Osteocyte (in vitro differentiated cells): ENCODE data around the gene MYO1B. TPM values are rescaled to one million over a fixed set of nuclear protein-coding genes. Genes with fewer than 3 reads are reported as not detected.

ENCODE experiments used
- DNase-seq: peaks from one replicate; pipeline ENCODE4 v3.0.0; 2021; ENCODE audit warnings: mixed read lengths; ENCODE audit not compliant: unreplicated experiment; ENCODE audit errors: extremely low spot score
- H3K27ac Mint-ChIP-seq: one replicate; pipeline ENCODE4 v1.8.0; 2021; ENCODE audit warnings: mild to moderate bottlenecking, mixed read lengths; ENCODE audit not compliant: unreplicated experiment
- H3K27me3 Mint-ChIP-seq: one replicate; pipeline ENCODE4 v1.8.0; 2021; ENCODE audit warnings: mixed read lengths; ENCODE audit not compliant: unreplicated experiment
- H3K36me3 Mint-ChIP-seq: one replicate; pipeline ENCODE4 v1.8.0; 2021; ENCODE audit warnings: mixed read lengths; ENCODE audit not compliant: unreplicated experiment
- H3K4me1 Mint-ChIP-seq: one replicate; pipeline ENCODE4 v1.8.0; 2021; ENCODE audit warnings: mixed read lengths; ENCODE audit not compliant: unreplicated experiment
- H3K4me3 Mint-ChIP-seq: one replicate; pipeline ENCODE4 v1.8.0; 2021; ENCODE audit warnings: mild to moderate bottlenecking, moderate library complexity, mixed read lengths; ENCODE audit not compliant: unreplicated experiment
- H3K9me3 Mint-ChIP-seq: one replicate; pipeline ENCODE4 v1.8.0; 2021; ENCODE audit warnings: mixed read lengths; ENCODE audit not compliant: unreplicated experiment
- total RNA-seq: library from RNA; stranded (reverse); gene quantifications from 2 replicates; pipeline ENCODE4 v1.2.1, GENCODE V29; 2021
- TF ChIP-seq, protein P1 (sequence below): fragments of 200-600 bp; sonication (generic); IDR thresholded peaks from 2 replicates; pipeline ENCODE4 v1.5.0; 2021; ENCODE audit warnings: antibody characterized with exemption, mild to moderate bottlenecking, moderate library complexity

Gene MYO1B
- total RNA-seq, 1 donor from 2014 or later, result 91.1 TPM

DNA sequence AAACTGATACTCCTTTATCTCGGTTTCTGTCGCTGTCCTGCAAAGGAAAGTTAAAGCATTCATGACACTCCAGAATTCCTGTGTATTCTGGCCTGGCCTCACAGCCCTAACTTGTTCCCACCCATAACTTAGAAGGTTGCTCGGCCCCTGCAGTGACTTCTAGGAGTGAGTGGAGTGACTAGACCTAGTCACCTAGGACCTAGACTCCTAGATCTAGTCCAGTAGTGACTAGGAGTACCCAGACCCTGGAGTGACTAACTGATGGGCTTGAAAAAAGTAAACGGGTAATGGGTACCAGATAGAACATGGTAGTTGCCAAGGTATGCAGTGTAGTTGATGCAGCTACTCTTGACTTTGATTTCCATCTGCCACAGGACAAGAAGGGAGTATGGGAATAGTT is 181.8 kb downstream of the MYO1B start:
- no peak for DNase-seq
- TF ChIP-seq, protein P1, sequence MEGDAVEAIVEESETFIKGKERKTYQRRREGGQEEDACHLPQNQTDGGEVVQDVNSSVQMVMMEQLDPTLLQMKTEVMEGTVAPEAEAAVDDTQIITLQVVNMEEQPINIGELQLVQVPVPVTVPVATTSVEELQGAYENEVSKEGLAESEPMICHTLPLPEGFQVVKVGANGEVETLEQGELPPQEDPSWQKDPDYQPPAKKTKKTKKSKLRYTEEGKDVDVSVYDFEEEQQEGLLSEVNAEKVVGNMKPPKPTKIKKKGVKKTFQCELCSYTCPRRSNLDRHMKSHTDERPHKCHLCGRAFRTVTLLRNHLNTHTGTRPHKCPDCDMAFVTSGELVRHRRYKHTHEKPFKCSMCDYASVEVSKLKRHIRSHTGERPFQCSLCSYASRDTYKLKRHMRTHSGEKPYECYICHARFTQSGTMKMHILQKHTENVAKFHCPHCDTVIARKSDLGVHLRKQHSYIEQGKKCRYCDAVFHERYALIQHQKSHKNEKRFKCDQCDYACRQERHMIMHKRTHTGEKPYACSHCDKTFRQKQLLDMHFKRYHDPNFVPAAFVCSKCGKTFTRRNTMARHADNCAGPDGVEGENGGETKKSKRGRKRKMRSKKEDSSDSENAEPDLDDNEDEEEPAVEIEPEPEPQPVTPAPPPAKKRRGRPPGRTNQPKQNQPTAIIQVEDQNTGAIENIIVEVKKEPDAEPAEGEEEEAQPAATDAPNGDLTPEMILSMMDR, result no peak
- Mint-ChIP-seq H3K9me3 (peaks cover 8% of the 10 kb centered on the region), H3K27me3 (no peaks in the 10 kb centered on the region), H3K27ac (no peak overlapping the region), H3K36me3 (peaks cover 19% of the 10 kb centered on the region), H3K4me3 (no peak overlapping the region), H3K4me1 (no peaks in the 10 kb centered on the region)

DNA sequence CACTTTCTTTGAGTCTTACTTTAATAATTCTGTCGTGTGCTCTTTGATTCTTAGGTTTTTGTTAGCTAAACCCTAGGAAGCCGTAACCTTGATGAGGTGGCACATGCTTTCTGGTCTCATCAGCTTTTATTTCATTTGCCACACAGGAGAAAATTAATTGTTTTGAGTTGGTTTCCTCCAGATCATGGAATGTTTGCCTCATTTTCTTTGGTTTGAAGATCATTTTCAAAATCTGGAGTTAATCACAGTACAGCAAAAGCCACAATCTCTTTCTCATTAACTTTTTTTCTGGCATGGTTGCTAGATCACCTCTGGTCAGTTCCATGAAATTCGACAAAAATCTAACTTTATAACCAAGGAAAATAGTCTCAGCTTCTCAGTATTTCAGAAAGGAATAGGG is 182.9 kb downstream of the MYO1B start:
- no peak overlapping the region for H3K4me3 Mint-ChIP-seq
- peaks cover 8% of the 10 kb centered on the region for H3K9me3 Mint-ChIP-seq
- DNase-seq, result no peak
- H3K36me3 Mint-ChIP-seq, result peaks cover 19% of the 10 kb centered on the region
- TF ChIP-seq, protein P1, result no peak
- H3K27me3 Mint-ChIP-seq, result no peaks in the 10 kb centered on the region
- H3K4me1 Mint-ChIP-seq, result no peaks in the 10 kb centered on the region
- H3K27ac Mint-ChIP-seq, result no peak overlapping the region

DNA sequence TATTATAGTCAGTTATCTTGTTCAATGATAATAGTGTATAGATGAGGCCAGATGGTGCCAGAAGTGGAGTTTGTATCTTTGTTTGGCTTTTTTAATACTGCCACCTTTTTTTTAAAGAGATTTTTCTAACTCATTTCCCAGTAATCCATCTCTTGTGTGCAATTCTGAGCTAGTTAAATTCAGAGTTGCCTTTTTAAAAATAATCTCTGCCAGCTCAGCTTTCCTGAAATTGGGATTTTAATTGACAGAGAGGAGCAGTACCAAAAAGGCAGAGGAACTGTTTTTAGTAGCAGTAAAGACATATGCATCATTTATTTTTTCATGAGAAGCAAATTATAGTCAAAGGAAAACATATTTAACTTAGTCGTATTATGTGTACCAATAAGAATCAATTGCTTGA is 185.3 kb downstream of the MYO1B start:
- H3K9me3 Mint-ChIP-seq, result peaks cover 14% of the 10 kb centered on the region
- no peak overlapping the region for H3K4me3 Mint-ChIP-seq
- no peaks in the 10 kb centered on the region for H3K27me3 Mint-ChIP-seq
- no peaks in the 10 kb centered on the region for H3K4me1 Mint-ChIP-seq
- H3K27ac Mint-ChIP-seq, result no peak overlapping the region
- no peak for DNase-seq
- TF ChIP-seq, protein P1, result no peak
- peaks cover 9% of the 10 kb centered on the region for H3K36me3 Mint-ChIP-seq

DNA sequence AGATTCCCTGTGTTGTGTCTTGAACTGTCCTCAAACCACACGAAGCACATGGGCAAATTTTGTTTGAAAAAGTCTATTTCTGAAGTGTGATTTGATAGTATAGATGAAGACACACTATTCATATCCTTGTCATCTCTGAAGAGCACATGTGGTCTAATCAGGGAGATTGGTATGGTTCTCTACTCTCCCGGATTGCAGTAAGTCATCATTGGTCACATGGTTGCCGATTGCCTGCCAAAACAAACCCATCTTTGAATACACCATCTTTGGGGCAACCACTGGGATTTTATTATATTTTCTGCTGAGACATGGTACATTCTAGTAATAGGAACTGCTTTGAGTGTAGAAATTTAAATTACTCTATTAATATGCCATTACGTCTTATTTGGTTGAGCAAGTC is 186.9 kb downstream of the MYO1B start:
- Mint-ChIP-seq H3K4me1 (peaks cover 6% of the 10 kb centered on the region), H3K9me3 (peaks cover 14% of the 10 kb centered on the region), H3K27ac (no peak overlapping the region), H3K4me3 (no peak overlapping the region), H3K36me3 (peaks cover under 1% of the 10 kb centered on the region), H3K27me3 (no peaks in the 10 kb centered on the region)
- TF ChIP-seq, protein P1, result no peak
- no peak for DNase-seq

DNA sequence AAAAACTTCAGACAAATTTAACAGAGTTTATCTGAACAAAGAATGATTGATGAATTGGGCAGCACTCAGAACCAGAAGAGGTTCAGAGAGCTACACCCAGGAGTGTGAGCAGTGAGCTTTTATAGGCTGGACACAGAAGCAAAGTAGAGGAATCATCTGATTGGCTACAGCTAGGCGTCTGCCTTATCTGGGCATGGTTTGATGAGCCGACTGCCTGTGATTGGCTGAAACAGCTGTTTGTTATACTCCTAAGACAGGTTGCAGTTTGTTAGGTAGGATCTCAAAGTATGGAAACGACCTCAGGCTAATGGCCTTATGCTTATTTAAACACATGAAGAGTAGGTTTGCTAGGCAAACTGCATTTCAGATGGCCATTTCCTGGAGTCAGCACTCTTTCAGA is 188.9 kb downstream of the MYO1B start:
- H3K4me1 Mint-ChIP-seq, result peaks cover 6% of the 10 kb centered on the region
- no peaks in the 10 kb centered on the region for H3K36me3 Mint-ChIP-seq
- TF ChIP-seq, protein P1, result no peak
- no peaks in the 10 kb centered on the region for H3K27me3 Mint-ChIP-seq
- no peak overlapping the region for H3K27ac Mint-ChIP-seq
- H3K4me3 Mint-ChIP-seq, result no peak overlapping the region
- H3K9me3 Mint-ChIP-seq, result peaks cover 10% of the 10 kb centered on the region
- DNase-seq, result no peak
